Skeletal muscle satellite cell (primary cell): Measurements from ENCODE around the gene IMMP2L.
"Not testable (repeated sequence)": the region's sequence is repeated elsewhere in the genome, so short reads cannot be mapped to it uniquely, and the experiment has no call there.

Experiments used
- H3K27me3 ChIP-seq: 2 replicates; pipeline ENCODE4 v1.7.0; 2013; ENCODE audit warnings: low read length; ENCODE audit not compliant: control insufficient read depth, insufficient read depth
- H3K36me3 ChIP-seq: 2 replicates; pipeline ENCODE4 v1.7.0; 2013; ENCODE audit warnings: mild to moderate bottlenecking, control low read depth, low read length; ENCODE audit not compliant: insufficient read depth
- H3K4me1 ChIP-seq: 2 replicates; pipeline ENCODE4 v1.7.0; 2013; ENCODE audit warnings: low read length; ENCODE audit not compliant: control insufficient read depth, insufficient read depth
- H3K4me2 ChIP-seq: 2 replicates; pipeline ENCODE4 v1.7.0; 2013; ENCODE audit warnings: mild to moderate bottlenecking, low read length
- H3K4me3 ChIP-seq: 2 replicates; pipeline ENCODE4 v1.7.0; 2013; ENCODE audit warnings: low read length
- H3K9ac ChIP-seq: 2 replicates; pipeline ENCODE4 v1.7.0; 2013; ENCODE audit warnings: mild to moderate bottlenecking, low read depth, low read length, moderate library complexity
- H3K9me3 ChIP-seq: replicated peaks from 2 replicates; pipeline ENCODE4 v1.7.0; 2013; ENCODE audit warnings: mild to moderate bottlenecking, control low read depth, low read length

Gene IMMP2L

GRCh38 chr7:111474723-111475418 lies 87.4 kb downstream of the IMMP2L start:
- no peak overlapping the region for H3K9ac ChIP-seq
- H3K36me3 ChIP-seq = no peaks in the 10 kb centered on the region
- no peaks in the 10 kb centered on the region for H3K4me1 ChIP-seq
- no peaks in the 10 kb centered on the region for H3K27me3 ChIP-seq
- H3K4me3 ChIP-seq = no peak overlapping the region
- H3K4me2 ChIP-seq = no peak overlapping the region
- H3K9me3 ChIP-seq = no peaks in the 10 kb centered on the region

- no peaks in the 10 kb centered on the region for H3K27me3 ChIP-seq
- no peaks in the 10 kb centered on the region for H3K36me3 ChIP-seq
- H3K9me3 ChIP-seq = no peaks in the 10 kb centered on the region
- no peaks in the 10 kb centered on the region for H3K4me1 ChIP-seq
- H3K4me3 ChIP-seq = no peak overlapping the region
- H3K4me2 ChIP-seq = no peak overlapping the region
- H3K9ac ChIP-seq = no peak overlapping the region
Measured at GRCh38 chr7:111473449-111474198, 88.7 kb downstream of the IMMP2L start.

GRCh38 chr7:111470998-111471397 lies 91.3 kb downstream of the IMMP2L start:
- H3K4me2 ChIP-seq = no peak overlapping the region
- H3K4me3 ChIP-seq = no peak overlapping the region
- H3K36me3 ChIP-seq = no peaks in the 10 kb centered on the region
- no peaks in the 10 kb centered on the region for H3K9me3 ChIP-seq
- no peaks in the 10 kb centered on the region for H3K27me3 ChIP-seq
- no peaks in the 10 kb centered on the region for H3K4me1 ChIP-seq
- H3K9ac ChIP-seq = no peak overlapping the region

- not testable (repeated sequence) for H3K9me3 ChIP-seq, H3K4me1 ChIP-seq, H3K36me3 ChIP-seq, H3K4me3 ChIP-seq, H3K9ac ChIP-seq, H3K27me3 ChIP-seq, H3K4me2 ChIP-seq
Measured at GRCh38 chr7:111469894-111470293, 92.4 kb downstream of the IMMP2L start.

GRCh38 chr7:111465774-111466173 lies 96.5 kb downstream of the IMMP2L start:
- not testable (repeated sequence) for H3K9ac ChIP-seq, H3K4me2 ChIP-seq, H3K4me3 ChIP-seq, H3K9me3 ChIP-seq, H3K36me3 ChIP-seq, H3K27me3 ChIP-seq, H3K4me1 ChIP-seq

- no peaks in the 10 kb centered on the region for H3K9me3 ChIP-seq
- no peak overlapping the region for H3K9ac ChIP-seq
- no peaks in the 10 kb centered on the region for H3K4me1 ChIP-seq
- H3K4me2 ChIP-seq = no peak overlapping the region
- H3K27me3 ChIP-seq = no peaks in the 10 kb centered on the region
- no peaks in the 10 kb centered on the region for H3K36me3 ChIP-seq
- no peak overlapping the region for H3K4me3 ChIP-seq
Measured at GRCh38 chr7:111460695-111461094, 101.6 kb downstream of the IMMP2L start.

- H3K9ac ChIP-seq = no peak overlapping the region
- H3K4me1 ChIP-seq = no peaks in the 10 kb centered on the region
- H3K36me3 ChIP-seq = no peaks in the 10 kb centered on the region
- H3K27me3 ChIP-seq = no peaks in the 10 kb centered on the region
- no peaks in the 10 kb centered on the region for H3K9me3 ChIP-seq
- no peak overlapping the region for H3K4me3 ChIP-seq
- no peak overlapping the region for H3K4me2 ChIP-seq
Measured at GRCh38 chr7:111459757-111460280, 102.5 kb downstream of the IMMP2L start.

- no peak overlapping the region for H3K4me2 ChIP-seq
- H3K9ac ChIP-seq = no peak overlapping the region
- no peaks in the 10 kb centered on the region for H3K4me1 ChIP-seq
- no peaks in the 10 kb centered on the region for H3K27me3 ChIP-seq
- H3K4me3 ChIP-seq = no peak overlapping the region
- no peaks in the 10 kb centered on the region for H3K9me3 ChIP-seq
- H3K36me3 ChIP-seq = no peaks in the 10 kb centered on the region
Measured at GRCh38 chr7:111459065-111459756, 103.1 kb downstream of the IMMP2L start.

- not testable (repeated sequence) for H3K27me3 ChIP-seq, H3K4me2 ChIP-seq, H3K9ac ChIP-seq, H3K4me1 ChIP-seq, H3K36me3 ChIP-seq, H3K4me3 ChIP-seq, H3K9me3 ChIP-seq
Measured at GRCh38 chr7:111450705-111451104, 111.6 kb downstream of the IMMP2L start.

GRCh38 chr7:111447502-111447901 lies 114.8 kb downstream of the IMMP2L start:
- H3K27me3 ChIP-seq, H3K36me3 ChIP-seq, H3K4me1 ChIP-seq, H3K9ac ChIP-seq, H3K4me2 ChIP-seq, H3K4me3 ChIP-seq, H3K9me3 ChIP-seq: not testable (repeated sequence)

GRCh38 chr7:111439977-111440376 lies 122.3 kb downstream of the IMMP2L start:
- Histone ChIP-seq H3K4me3 (no peak overlapping the region), H3K4me1 (peaks cover 23% of the 10 kb centered on the region), H3K9me3 (no peaks in the 10 kb centered on the region), H3K36me3 (no peaks in the 10 kb centered on the region), H3K4me2 (no peak overlapping the region), H3K27me3 (no peaks in the 10 kb centered on the region), H3K9ac (no peak overlapping the region)
